ENCODE results near the gene ZCWPW1.

ZCWPW1 gene

DNA sequence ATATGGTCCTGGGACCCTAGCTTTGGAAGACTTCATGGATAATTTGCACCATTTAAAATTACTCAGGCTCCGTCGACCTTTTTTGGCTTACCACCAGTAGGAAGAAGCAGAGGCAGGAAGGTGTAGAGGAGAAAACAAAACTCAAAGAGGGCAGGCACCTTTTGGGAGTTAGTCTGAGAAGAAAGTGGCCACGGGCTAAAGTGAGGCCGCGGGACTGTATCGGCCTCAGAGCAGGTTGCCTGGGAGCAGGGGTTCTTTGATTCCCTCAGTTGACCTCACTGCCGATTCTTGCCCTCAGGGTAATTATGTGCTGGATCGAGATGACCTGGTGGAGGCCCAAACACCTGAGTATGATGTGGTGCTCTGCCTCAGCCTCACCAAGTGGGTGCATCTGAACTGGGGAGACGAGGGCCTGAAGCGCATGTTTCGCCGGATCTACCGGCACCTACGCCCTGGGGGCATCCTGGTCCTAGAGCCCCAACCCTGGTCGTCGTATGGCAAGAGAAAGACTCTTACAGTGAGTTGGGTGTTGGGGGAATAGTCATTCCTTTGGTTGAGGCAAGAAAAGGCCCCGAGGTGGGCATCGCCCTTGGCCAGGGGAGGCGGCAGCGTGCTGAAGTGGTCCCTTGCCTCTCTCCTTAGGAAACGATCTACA lies 4.2 kb upstream of the ZCWPW1 start:
- DNase-seq (ENCODE audit: low read depth in 2 of 2, low spot score in 1 of 2) = no peak

GRCh38 chr7:100432053-100432452 lies 3.5 kb upstream of the ZCWPW1 start:
- no peak for DNase-seq (ENCODE audit: low read depth in 2 of 2, low spot score in 1 of 2)

- no peak for DNase-seq (ENCODE audit: low read depth in 2 of 2, low spot score in 1 of 2)
These were observed 2.8 kb upstream of the ZCWPW1 start for GRCh38 chr7:100431286-100431735.

- DNase-seq (ENCODE audit: low read depth in 2 of 2, low spot score in 1 of 2) = peak in 1 of 2 donors; percentile 14
These were observed 2.2 kb upstream of the ZCWPW1 start for GRCh38 chr7:100430493-100431285.

- DNase-seq (ENCODE audit: low read depth in 2 of 2, low spot score in 1 of 2) = peak; percentile 97 to 99
These were observed 1.4 kb upstream of the ZCWPW1 start, which contains the start of gene MEPCE for GRCh38 chr7:100429637-100430492. Gene MEPCE (plus strand): TSS chr7:100429831. CDS start chr7:100430019, 188 bp downstream.

DNA sequence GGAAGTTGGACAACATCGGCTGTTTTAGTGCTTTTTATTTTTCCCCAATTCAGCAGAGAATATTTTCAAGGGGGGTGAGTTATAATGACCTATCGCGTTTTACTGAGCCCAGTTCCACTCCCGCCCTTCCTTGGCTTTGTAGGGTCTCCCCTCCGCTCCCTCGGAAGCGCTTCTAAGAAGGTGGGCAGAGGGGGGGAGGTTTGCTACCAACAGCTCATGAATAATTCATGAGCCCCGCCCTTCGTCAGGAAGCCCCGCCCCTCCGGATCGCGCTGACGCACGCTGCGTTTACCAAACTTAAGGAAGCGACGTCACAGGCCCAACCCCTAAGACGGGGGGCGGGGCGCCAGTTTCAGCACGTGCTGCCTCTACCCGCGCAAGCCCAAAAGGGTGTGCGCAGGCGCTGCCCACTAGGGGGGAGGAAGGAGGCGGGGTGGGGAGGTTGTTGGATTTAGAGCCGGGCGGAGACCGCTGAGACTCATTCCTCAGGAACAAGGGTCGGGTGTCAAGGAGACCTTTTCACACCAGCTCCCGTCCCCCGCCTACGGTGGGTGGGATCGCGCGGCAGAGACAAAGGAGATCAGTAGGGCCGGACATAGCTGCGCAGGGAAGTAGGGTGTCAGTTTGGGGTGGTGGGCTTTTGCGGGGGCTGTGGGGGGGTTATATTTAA lies 599 bp upstream of the ZCWPW1 start:
- peak; percentile 100 for DNase-seq (ENCODE audit: low read depth in 2 of 2, low spot score in 1 of 2)

DNA sequence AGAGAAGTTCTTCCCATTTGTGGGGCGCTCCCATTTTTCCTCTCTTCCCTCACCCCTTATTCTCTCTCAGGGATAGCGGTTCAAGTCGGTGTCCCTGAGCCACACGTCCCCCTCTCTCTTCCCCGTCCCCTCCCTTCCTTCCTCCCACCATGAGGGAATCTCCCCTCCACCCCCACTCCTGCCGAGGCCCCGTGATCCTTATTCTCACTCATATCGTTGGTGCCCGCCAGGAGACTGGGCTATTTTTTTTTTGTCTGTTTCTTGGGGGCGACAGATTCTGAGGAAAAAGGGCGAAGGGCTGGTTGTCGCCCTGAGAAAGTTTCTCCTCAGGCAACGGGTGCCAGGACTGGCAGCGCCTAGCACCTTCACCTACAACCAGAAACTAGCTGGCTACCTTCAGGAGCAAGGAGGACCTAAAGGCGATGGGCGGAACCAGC lies 723 bp downstream of the ZCWPW1 start:
- no peak for DNase-seq (ENCODE audit: low read depth in 2 of 2, low spot score in 1 of 2)

DNA sequence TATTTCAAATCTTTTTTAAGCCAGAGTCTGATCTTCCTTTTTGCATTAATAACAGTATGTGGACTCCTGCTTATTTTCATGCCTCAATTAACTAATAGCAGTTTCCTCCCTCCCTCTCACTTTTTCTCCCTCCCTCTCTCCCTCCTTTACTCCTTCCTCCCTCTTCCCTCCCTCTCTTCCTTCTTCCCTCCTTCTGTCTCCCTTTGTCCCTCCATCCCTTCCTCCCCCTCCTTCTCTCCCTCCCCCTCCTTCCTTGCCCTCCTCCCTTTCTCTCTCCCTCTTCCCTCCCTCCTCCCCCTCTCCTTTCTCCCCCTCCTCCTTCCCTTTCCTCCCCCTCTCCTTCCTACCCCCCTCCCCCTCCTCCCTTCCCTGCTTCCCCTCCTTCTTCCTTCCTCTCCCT lies 2.0 kb downstream of the ZCWPW1 start:
- no peak for DNase-seq (ENCODE audit: low read depth in 2 of 2, low spot score in 1 of 2)

DNA sequence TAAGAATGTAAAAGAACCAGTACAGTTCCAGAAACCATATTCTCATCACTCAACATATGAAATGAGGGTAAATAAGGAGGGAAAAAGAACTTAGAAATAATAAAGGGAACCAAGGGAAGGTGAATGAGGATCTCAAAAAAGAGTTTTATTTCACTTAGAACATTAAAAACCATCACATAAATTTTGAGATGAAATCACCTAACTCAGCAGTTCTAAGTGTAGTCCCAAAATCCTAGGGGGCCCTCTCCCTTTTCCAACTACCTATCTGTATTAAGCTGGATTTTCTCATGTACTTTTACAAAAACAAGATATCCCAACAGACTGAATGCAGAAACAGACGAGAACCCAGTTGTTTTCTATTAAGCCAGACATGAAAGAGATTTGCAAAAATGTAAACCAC lies 3.2 kb downstream of the ZCWPW1 start:
- DNase-seq (ENCODE audit: low read depth in 2 of 2, low spot score in 1 of 2) = no peak

DNA sequence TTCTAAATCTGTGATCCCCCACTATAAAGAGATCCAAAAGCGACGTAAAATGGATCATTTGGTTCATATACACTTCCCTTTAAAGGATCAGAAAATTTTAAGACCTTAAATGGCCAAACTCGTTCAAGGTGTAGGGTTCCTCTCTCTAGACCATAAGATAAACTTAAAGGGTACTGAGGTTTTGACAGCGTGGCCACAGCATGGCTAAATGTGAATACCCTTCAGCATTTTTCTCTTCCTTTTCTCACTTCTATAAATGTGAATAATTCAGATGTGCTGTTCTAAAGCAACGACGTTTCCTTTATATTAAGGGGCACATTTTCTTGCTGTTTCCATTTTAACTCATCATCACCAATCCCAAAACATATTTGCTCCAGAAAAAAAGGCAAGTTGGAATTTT lies 5.2 kb downstream of the ZCWPW1 start:
- no peak for DNase-seq (ENCODE audit: low read depth in 2 of 2, low spot score in 1 of 2)

- DNase-seq (ENCODE audit: low read depth in 2 of 2, low spot score in 1 of 2) = no peak
These were observed 8.8 kb downstream of the ZCWPW1 start for GRCh38 chr7:100419660-100420226.

GRCh38 chr7:100418930-100419659 lies 9.4 kb downstream of the ZCWPW1 start:
- no peak for DNase-seq (ENCODE audit: low read depth in 2 of 2, low spot score in 1 of 2)

DNA sequence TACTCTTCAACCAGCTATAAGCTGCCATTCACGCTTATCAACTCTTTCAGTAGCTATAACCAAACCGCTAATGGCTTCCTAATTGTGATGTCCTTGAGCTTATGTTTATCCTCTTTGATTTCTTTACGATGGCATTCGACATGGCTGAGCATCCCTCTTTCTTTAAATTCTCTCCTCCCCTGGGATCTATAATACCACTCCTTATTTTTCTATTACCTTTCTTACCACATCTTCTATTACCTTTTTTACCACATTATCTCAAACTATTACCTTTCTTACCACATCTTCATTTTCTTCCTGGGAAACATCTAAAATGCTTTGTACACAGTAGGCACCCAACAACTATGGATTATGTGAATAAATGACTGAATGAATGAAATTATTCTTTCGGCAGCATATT lies 13.1 kb downstream of the ZCWPW1 start:
- DNase-seq (ENCODE audit: low read depth in 2 of 2, low spot score in 1 of 2) = no peak

DNA sequence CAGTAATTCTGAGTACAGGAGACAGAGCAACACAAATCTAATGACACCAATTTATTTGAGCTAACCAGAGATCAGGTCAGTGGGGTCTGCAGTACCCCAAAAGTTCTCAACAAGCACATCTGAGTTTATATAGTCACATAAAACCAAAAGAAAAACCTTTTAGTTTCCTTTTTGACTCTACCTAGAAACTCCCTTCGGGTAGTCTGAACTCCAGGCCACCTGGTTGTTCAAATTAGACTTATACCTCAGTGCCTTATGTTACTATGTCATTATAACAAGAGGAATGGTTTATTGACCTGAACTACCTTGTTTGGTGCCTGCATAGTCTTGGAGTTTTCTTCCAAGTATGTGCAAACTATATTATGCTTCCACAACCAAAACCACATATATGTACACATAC lies 14.6 kb downstream of the ZCWPW1 start:
- no peak for DNase-seq (ENCODE audit: low read depth in 2 of 2, low spot score in 1 of 2)

DNA sequence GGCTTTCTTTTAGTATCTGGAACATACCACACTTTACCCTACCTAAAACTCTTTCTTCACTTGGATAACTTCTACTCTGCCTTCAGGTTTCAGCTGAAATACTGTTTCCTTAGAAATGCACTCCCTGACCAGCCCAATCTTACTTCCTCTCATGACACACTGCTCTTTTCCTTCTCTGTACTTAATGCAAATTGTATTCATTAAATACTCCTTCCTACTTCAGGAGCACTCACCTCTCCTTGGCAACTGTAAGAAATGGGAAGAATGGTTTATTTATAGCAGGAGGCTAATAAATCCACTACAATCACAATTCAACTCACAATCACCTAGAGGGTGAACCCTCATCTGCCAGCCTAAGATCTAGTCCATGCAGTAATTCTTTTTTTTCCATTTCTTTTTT lies 15.2 kb downstream of the ZCWPW1 start:
- DNase-seq (ENCODE audit: low read depth in 2 of 2, low spot score in 1 of 2) = no peak

DNA sequence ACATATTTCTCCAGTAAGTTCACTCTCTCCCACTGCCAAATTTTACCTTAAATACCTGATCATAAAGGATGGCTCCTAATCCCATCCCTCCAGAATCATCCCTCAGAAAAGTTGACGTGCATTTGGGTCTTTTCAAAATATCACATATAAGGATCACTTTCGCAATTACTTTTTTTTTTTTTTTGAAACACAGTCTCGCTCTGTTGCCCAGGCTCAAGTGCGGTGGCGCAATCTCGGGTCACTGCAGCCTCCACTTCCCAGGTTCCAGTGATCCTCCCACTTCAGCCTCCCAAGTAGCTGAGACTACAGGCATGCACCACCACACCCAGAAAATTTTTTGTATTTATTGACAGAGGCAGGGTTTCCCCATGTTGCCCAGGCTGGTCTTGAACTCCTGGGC lies 17.4 kb downstream of the ZCWPW1 start:
- DNase-seq (ENCODE audit: low read depth in 2 of 2, low spot score in 1 of 2) = no peak

- no peak for DNase-seq (ENCODE audit: low read depth in 2 of 2, low spot score in 1 of 2)
These were observed 21.0 kb downstream of the ZCWPW1 start for GRCh38 chr7:100407285-100408180.

DNA sequence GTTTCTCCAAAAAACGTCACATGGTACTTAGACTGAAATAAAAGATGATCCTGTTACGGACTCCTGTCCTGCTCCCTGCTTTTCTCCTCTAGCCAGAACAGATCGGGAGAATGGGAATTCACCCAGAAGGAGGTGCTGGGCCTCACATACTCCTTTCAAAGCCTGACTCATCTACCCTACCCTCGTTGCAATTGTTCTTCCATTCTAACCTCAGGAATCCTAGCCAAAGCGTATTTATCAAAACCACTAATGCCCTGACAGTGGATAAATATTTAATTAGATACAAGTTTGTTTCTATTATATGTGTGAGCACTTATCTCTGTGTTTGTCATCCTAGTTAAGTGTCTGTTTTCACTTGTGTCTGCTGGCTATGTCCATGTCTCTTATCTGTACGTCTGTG lies 21.7 kb downstream of the ZCWPW1 start:
- no peak for DNase-seq (ENCODE audit: low read depth in 2 of 2, low spot score in 1 of 2)

DNA sequence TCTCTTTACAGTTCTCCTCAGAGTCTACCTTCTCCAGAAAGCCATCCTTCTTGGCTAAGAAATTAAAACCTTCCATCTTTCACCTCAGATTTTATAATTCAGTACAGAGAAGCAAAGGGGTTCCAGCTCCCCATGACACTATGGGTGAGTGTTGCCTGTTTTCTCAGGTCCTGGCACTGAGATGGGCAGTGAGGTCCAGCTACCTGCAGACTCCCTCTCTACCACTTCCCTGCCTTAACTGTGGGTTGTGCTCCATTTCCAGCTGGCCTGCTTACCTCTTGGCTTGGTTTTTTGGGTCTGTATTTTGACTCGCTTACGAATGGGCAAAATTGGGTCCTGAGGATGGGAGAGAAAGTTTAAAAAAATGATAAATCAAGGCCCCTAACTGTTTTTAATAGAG lies 26.3 kb downstream of the ZCWPW1 start:
- no peak for DNase-seq (ENCODE audit: low read depth in 2 of 2, low spot score in 1 of 2)

Data from stimulated activated CD8-positive, alpha-beta memory T cell treated with anti-CD3 and anti-CD28 coated beads, Interleukin-4, amount 100 ng/mL, for 1 hour (primary cell).